ENCODE data around the gene LRRC58.
"Not testable (repeated sequence)": the region's sequence is repeated elsewhere in the genome, so short reads cannot be mapped to it uniquely, and the experiment has no call there.

LRRC58 gene

GRCh38 chr3:120382941-120383447 lies 33.8 kb upstream of the LRRC58 start:
- no peak overlapping the region for H3K4me3 ChIP-seq (ENCODE audit: low read depth, low read length)
- DNase-seq (ENCODE audit: low read depth), result no peak
- TF ChIP-seq POLR2A (IDR thresholded peaks at IDR 0.05; ENCODE audit: extremely low read depth, insufficient read length) (no peak), MYC (IDR thresholded peaks at IDR 0.05; ENCODE audit: low read depth, low read length) (no peak)
- TF ChIP-seq, protein P1, sequence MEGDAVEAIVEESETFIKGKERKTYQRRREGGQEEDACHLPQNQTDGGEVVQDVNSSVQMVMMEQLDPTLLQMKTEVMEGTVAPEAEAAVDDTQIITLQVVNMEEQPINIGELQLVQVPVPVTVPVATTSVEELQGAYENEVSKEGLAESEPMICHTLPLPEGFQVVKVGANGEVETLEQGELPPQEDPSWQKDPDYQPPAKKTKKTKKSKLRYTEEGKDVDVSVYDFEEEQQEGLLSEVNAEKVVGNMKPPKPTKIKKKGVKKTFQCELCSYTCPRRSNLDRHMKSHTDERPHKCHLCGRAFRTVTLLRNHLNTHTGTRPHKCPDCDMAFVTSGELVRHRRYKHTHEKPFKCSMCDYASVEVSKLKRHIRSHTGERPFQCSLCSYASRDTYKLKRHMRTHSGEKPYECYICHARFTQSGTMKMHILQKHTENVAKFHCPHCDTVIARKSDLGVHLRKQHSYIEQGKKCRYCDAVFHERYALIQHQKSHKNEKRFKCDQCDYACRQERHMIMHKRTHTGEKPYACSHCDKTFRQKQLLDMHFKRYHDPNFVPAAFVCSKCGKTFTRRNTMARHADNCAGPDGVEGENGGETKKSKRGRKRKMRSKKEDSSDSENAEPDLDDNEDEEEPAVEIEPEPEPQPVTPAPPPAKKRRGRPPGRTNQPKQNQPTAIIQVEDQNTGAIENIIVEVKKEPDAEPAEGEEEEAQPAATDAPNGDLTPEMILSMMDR (IDR thresholded peaks at IDR 0.05; ENCODE audit: low read depth, low read length), result no peak
- TF ChIP-seq, protein P2, sequence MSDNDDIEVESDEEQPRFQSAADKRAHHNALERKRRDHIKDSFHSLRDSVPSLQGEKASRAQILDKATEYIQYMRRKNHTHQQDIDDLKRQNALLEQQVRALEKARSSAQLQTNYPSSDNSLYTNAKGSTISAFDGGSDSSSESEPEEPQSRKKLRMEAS (IDR thresholded peaks at IDR 0.05; ENCODE audit: low read depth, low read length), result no peak

GRCh38 chr3:120381503-120381902 lies 32.3 kb upstream of the LRRC58 start:
- no peak for DNase-seq (ENCODE audit: low read depth)
- H3K4me3 ChIP-seq (ENCODE audit: low read depth, low read length), result no peak overlapping the region
- TF ChIP-seq POLR2A (IDR thresholded peaks at IDR 0.05; ENCODE audit: extremely low read depth, insufficient read length), result no peak
- TF ChIP-seq, protein P2 (IDR thresholded peaks at IDR 0.05; ENCODE audit: low read depth, low read length), result no peak
- TF ChIP-seq, protein P1 (IDR thresholded peaks at IDR 0.05; ENCODE audit: low read depth, low read length), result no peak
- TF ChIP-seq MYC (IDR thresholded peaks at IDR 0.05; ENCODE audit: low read depth, low read length), result no peak

GRCh38 chr3:120377948-120378347 lies 28.8 kb upstream of the LRRC58 start:
- DNase-seq (ENCODE audit: low read depth); H3K4me3 ChIP-seq (ENCODE audit: low read depth, low read length): not testable (repeated sequence)

- DNase-seq (ENCODE audit: low read depth), result no peak
- TF ChIP-seq, protein P1 (IDR thresholded peaks at IDR 0.05; ENCODE audit: low read depth, low read length), result no peak
- no peak for TF ChIP-seq POLR2A (IDR thresholded peaks at IDR 0.05; ENCODE audit: extremely low read depth, insufficient read length)
- no peak for TF ChIP-seq MYC (IDR thresholded peaks at IDR 0.05; ENCODE audit: low read depth, low read length)
- TF ChIP-seq, protein P2 (IDR thresholded peaks at IDR 0.05; ENCODE audit: low read depth, low read length), result no peak
- H3K4me3 ChIP-seq (ENCODE audit: low read depth, low read length), result no peak overlapping the region
These were observed 21.3 kb upstream of the LRRC58 start for GRCh38 chr3:120370463-120370862.

GRCh38 chr3:120369037-120369467 lies 19.9 kb upstream of the LRRC58 start:
- TF ChIP-seq MYC (IDR thresholded peaks at IDR 0.05; ENCODE audit: low read depth, low read length) (no peak), POLR2A (IDR thresholded peaks at IDR 0.05; ENCODE audit: extremely low read depth, insufficient read length) (no peak)
- TF ChIP-seq, protein P2 (IDR thresholded peaks at IDR 0.05; ENCODE audit: low read depth, low read length), result no peak
- TF ChIP-seq, protein P1 (IDR thresholded peaks at IDR 0.05; ENCODE audit: low read depth, low read length), result no peak
- DNase-seq (ENCODE audit: low read depth), result no peak
- H3K4me3 ChIP-seq (ENCODE audit: low read depth, low read length), result no peak overlapping the region

DNA sequence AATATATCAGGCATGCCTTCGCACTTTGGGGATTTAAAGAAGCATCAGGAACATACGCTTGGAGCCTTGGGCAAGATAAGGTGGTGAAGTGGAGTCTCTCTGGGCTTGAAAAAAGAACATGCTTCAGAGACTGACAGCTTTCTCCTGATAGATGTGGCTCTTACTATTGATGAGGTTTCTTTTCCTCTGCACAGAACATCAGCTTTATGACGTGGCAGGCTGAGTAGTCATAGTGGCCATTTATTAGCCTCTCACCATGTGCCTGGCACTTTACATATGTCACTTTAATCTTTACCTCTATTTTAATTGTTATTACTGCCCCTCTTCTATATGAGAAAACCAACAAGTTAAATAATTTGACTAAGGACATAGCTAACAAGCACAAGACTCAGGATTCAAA lies 19.0 kb upstream of the LRRC58 start:
- TF ChIP-seq POLR2A (IDR thresholded peaks at IDR 0.05; ENCODE audit: extremely low read depth, insufficient read length) (no peak), MYC (IDR thresholded peaks at IDR 0.05; ENCODE audit: low read depth, low read length) (no peak)
- TF ChIP-seq, protein P2 (IDR thresholded peaks at IDR 0.05; ENCODE audit: low read depth, low read length), result no peak
- TF ChIP-seq, protein P1 (IDR thresholded peaks at IDR 0.05; ENCODE audit: low read depth, low read length), result no peak
- H3K4me3 ChIP-seq (ENCODE audit: low read depth, low read length), result no peak overlapping the region
- no peak for DNase-seq (ENCODE audit: low read depth)

All from NB4 (cell line).